ENCODE results near the gene SLC25A23. TPM values are rescaled to one million over a fixed set of nuclear protein-coding genes. Genes with fewer than 3 reads are reported as not detected.

The SLC25A23 gene
- total and polyA plus RNA-seq, 2 experiments from 2014 or later, result 56.6 to 59.0 TPM

DNA sequence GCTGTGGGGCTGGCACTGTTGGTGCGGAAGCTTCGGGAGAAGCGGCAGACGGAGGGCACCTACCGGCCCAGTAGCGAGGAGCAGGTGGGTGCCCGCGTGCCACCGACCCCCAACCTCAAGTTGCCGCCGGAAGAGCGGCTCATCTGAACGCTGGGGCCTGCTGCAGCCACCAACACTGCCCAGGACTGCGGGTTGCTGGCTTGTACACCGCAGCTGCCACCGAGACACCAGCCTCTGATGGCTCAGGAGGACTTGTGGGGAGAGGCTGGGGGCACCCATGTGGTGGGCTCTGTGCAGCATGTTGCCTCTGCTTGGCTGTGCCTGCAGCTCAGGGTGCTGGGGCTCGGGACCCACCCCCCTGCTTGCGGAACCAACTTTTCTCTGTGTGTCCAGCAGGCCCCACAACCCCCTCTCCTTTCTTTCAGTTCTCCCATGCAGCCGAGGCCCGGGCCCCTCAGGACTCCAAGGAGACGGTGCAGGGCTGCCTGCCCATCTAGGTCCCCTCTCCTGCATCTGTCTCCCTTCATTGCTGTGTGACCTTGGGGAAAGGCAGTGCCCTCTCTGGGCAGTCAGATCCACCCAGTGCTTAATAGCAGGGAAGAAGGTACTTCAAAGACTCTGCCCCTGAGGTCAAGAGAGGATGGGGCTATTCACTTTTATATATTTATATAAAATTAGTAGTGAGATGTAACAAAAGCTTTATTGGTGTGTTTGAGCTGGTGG lies 7.1 kb upstream of the SLC25A23 start:
- 93% methylated on average over 21 of the region's 21 CpGs for WGBS (ENCODE audit: low lambda C conversion rate, missing lambda C conversion rate)

GRCh38 chr19:6465663-6466062 lies 6.1 kb upstream of the SLC25A23 start:
- H3K36me3 ChIP-seq (replicated peaks; ENCODE audit: insufficient read depth, low read depth), result no peaks in the 10 kb centered on the region
- H3K79me2 ChIP-seq, result peaks cover 15% of the 10 kb centered on the region
- peaks cover 4% of the 10 kb centered on the region for H4K20me1 ChIP-seq (ENCODE audit: insufficient read depth, poor library complexity, severe bottlenecking)
- WGBS (ENCODE audit: low lambda C conversion rate, missing lambda C conversion rate), result 90% methylated on average over 8 of the region's 8 CpGs
- H3K9me3 ChIP-seq (ENCODE audit: low read depth), result no peaks in the 10 kb centered on the region
- no peak overlapping the region for H2AFZ ChIP-seq
- no peaks in the 10 kb centered on the region for H3K27me3 ChIP-seq
- H3K9me2 ChIP-seq (replicated peaks; ENCODE audit: insufficient read depth), result no peaks in the 10 kb centered on the region
- H3K4me1 ChIP-seq (ENCODE audit: insufficient read depth), result no peaks in the 10 kb centered on the region
- TF ChIP-seq EZH2phosphoT487 (IDR thresholded peaks at IDR 0.05; ENCODE audit: low read depth, severe bottlenecking, unreplicated experiment), result no peak
- no peak for TF ChIP-seq CTCF (IDR thresholded peaks at IDR 0.05; ENCODE audit: poor library complexity)
- no peak for TF ChIP-seq EZH2 (IDR thresholded peaks at IDR 0.05; ENCODE audit: borderline replicate concordance)
- H3K27ac ChIP-seq, result no peak overlapping the region
- no peak for DNase-seq (ENCODE audit: low spot score)
- H3K4me2 ChIP-seq, result peak overlapping the region; percentile 81
- no peak overlapping the region for H3K4me3 ChIP-seq

More for the DNA sequence above, 7.1 kb upstream of the SLC25A23 start:
- Histone ChIP-seq H3K4me2 (no peak overlapping the region), H4K20me1 (ENCODE audit: insufficient read depth, poor library complexity, severe bottlenecking) (peaks cover 4% of the 10 kb centered on the region), H3K4me3 (no peak overlapping the region), H3K9me2 (replicated peaks; ENCODE audit: insufficient read depth) (no peaks in the 10 kb centered on the region), H2AFZ (no peak overlapping the region), H3K4me1 (ENCODE audit: insufficient read depth) (no peaks in the 10 kb centered on the region), H3K27me3 (no peaks in the 10 kb centered on the region), H3K36me3 (replicated peaks; ENCODE audit: insufficient read depth, low read depth) (no peaks in the 10 kb centered on the region), H3K79me2 (peaks cover 15% of the 10 kb centered on the region), H3K27ac (no peak overlapping the region), H3K9me3 (ENCODE audit: low read depth) (no peaks in the 10 kb centered on the region)
- DNase-seq (ENCODE audit: low spot score), result no peak
- TF ChIP-seq CTCF (IDR thresholded peaks at IDR 0.05; ENCODE audit: poor library complexity) (no peak), EZH2phosphoT487 (IDR thresholded peaks at IDR 0.05; ENCODE audit: low read depth, severe bottlenecking, unreplicated experiment) (no peak), EZH2 (IDR thresholded peaks at IDR 0.05; ENCODE audit: borderline replicate concordance) (no peak)

GRCh38 chr19:6465006-6465405 lies 5.4 kb upstream of the SLC25A23 start:
- Histone ChIP-seq H3K4me1 (ENCODE audit: insufficient read depth) (no peaks in the 10 kb centered on the region), H3K36me3 (replicated peaks; ENCODE audit: insufficient read depth, low read depth) (no peaks in the 10 kb centered on the region), H3K9me2 (replicated peaks; ENCODE audit: insufficient read depth) (no peaks in the 10 kb centered on the region), H3K4me3 (peak overlapping the region; percentile 75), H2AFZ (no peak overlapping the region), H3K27me3 (no peaks in the 10 kb centered on the region), H3K9me3 (ENCODE audit: low read depth) (no peaks in the 10 kb centered on the region), H3K27ac (peak overlapping the region; percentile 96), H3K4me2 (peak overlapping the region; percentile 81), H4K20me1 (ENCODE audit: insufficient read depth, poor library complexity, severe bottlenecking) (peaks cover 4% of the 10 kb centered on the region), H3K79me2 (peaks cover 15% of the 10 kb centered on the region)
- no peak for TF ChIP-seq EZH2phosphoT487 (IDR thresholded peaks at IDR 0.05; ENCODE audit: low read depth, severe bottlenecking, unreplicated experiment)
- TF ChIP-seq EZH2 (IDR thresholded peaks at IDR 0.05; ENCODE audit: borderline replicate concordance), result no peak
- no peak for TF ChIP-seq CTCF (IDR thresholded peaks at IDR 0.05; ENCODE audit: poor library complexity)
- WGBS (ENCODE audit: low lambda C conversion rate, missing lambda C conversion rate), result 12% methylated on average over 8 of the region's 9 CpGs
- peak; percentile 33 for DNase-seq (ENCODE audit: low spot score)
